ENCODE measurements around the gene PPIC.

DNA sequence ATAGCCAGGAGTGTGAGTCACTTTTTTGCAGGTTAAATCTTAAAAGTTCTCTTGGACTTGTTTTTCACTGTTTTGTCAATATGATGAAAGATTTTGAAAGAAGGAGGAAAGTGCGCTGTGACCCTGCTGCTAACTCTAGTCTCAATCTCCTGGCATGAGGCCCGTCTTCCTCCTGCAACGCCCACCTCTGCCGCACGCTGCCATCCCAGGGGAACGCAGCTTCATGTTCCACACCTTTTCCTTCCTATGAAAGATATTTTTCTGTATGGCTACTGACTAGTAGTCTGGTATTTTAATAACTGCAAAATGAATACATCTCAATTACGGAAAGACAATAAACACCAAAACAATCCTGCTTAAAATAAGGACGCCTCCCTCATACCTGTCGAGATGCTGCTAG lies 8.3 kb downstream of the PPIC start:
- TF ChIP-seq, protein P1, sequence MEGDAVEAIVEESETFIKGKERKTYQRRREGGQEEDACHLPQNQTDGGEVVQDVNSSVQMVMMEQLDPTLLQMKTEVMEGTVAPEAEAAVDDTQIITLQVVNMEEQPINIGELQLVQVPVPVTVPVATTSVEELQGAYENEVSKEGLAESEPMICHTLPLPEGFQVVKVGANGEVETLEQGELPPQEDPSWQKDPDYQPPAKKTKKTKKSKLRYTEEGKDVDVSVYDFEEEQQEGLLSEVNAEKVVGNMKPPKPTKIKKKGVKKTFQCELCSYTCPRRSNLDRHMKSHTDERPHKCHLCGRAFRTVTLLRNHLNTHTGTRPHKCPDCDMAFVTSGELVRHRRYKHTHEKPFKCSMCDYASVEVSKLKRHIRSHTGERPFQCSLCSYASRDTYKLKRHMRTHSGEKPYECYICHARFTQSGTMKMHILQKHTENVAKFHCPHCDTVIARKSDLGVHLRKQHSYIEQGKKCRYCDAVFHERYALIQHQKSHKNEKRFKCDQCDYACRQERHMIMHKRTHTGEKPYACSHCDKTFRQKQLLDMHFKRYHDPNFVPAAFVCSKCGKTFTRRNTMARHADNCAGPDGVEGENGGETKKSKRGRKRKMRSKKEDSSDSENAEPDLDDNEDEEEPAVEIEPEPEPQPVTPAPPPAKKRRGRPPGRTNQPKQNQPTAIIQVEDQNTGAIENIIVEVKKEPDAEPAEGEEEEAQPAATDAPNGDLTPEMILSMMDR (conservative IDR thresholded peaks at IDR 0.05; ENCODE audit: low read length): no peak
- no peak for TF ChIP-seq EZH2phosphoT487 (IDR thresholded peaks at IDR 0.05; ENCODE audit: borderline replicate concordance, low read depth, low read length)

Data from OCI-LY7 (cell line).